MM.1S (cell line): ENCODE data around the gene WDR81.

ENCODE experiments used
- DNase-seq: peaks from one replicate; pipeline ENCODE4 v3.0.0-alpha.2; 2015
- H2AFZ ChIP-seq: fragments of 300-600 bp; sonication (generic); 2 replicates; pipeline ENCODE4 v1.6.0; 2016; ENCODE audit warnings: antibody characterized with exemption, low read length
- H3F3A ChIP-seq: fragments of 300-600 bp; sonication (generic); 2 replicates; pipeline ENCODE4 v1.6.1; 2016; ENCODE audit warnings: mild to moderate bottlenecking, antibody characterized with exemption, low read length, moderate library complexity, mixed read lengths; ENCODE audit not compliant: insufficient read depth
- H3K27ac ChIP-seq: fragments of 300-600 bp; sonication (generic); 2 replicates; pipeline ENCODE4 v1.5.1; 2016; ENCODE audit warnings: mild to moderate bottlenecking, low read length
- H3K27me3 ChIP-seq: fragments of 300-600 bp; sonication (generic); replicated peaks from 2 replicates; pipeline ENCODE4 v1.6.0; 2016; ENCODE audit warnings: low read length; ENCODE audit not compliant: insufficient read depth
- H3K36me3 ChIP-seq: fragments of 300-600 bp; sonication (generic); replicated peaks from 2 replicates; pipeline ENCODE4 v1.6.1; 2016; ENCODE audit warnings: mild to moderate bottlenecking, low read length, mixed read lengths; ENCODE audit not compliant: insufficient read depth
- H3K4me1 ChIP-seq: fragments of 300-600 bp; sonication (generic); 2 replicates; pipeline ENCODE4 v1.6.1; 2016; ENCODE audit warnings: low read length, mixed read lengths
- H3K4me2 ChIP-seq: fragments of 300-600 bp; sonication (generic); 2 replicates; pipeline ENCODE4 v1.6.0; 2016; ENCODE audit warnings: low read depth, low read length
- H3K4me3 ChIP-seq: fragments of 300-600 bp; sonication (generic); 2 replicates; pipeline ENCODE4 v1.5.1; 2016; ENCODE audit warnings: low read length, mixed read lengths
- H3K79me2 ChIP-seq: fragments of 300-600 bp; sonication (generic); 2 replicates; pipeline ENCODE4 v1.6.1; 2016; ENCODE audit warnings: mixed run types, low read length, mixed read lengths
- H3K9ac ChIP-seq: fragments of 300-600 bp; sonication (generic); 2 replicates; pipeline ENCODE4 v1.6.1; 2016; ENCODE audit warnings: low read length, mixed read lengths
- H3K9me2 ChIP-seq: fragments of 300-600 bp; sonication (generic); replicated peaks from 2 replicates; pipeline ENCODE4 v1.6.1; 2016; ENCODE audit warnings: mild to moderate bottlenecking, low read length, mixed read lengths; ENCODE audit not compliant: insufficient read depth
- H3K9me3 ChIP-seq: fragments of 300-600 bp; sonication (generic); replicated peaks from 2 replicates; pipeline ENCODE4 v1.6.1; 2016; ENCODE audit warnings: mild to moderate bottlenecking, low read length, mixed read lengths; ENCODE audit not compliant: insufficient read depth
- H4K20me1 ChIP-seq: fragments of 300-600 bp; sonication (generic); 2 replicates; pipeline ENCODE4 v1.6.1; 2016; ENCODE audit warnings: mild to moderate bottlenecking, low read length, moderate library complexity, mixed read lengths; ENCODE audit not compliant: insufficient read depth
- CTCF ChIP-seq: fragments of 300-600 bp; sonication (generic); IDR thresholded peaks from 2 replicates; pipeline ENCODE4 v1.5.1; 2016; ENCODE audit warnings: antibody characterized with exemption, low read length, mixed read lengths
- EZH2 ChIP-seq: fragments of 300-600 bp; sonication (generic); optimal IDR thresholded peaks from 2 replicates; pipeline ENCODE3; 2017; ENCODE audit warnings: low read depth, mild to moderate bottlenecking, antibody characterized with exemption, low read length, mixed read lengths
- EZH2phosphoT487 ChIP-seq: fragments of 300-600 bp; sonication (generic); IDR thresholded peaks from 2 replicates; pipeline ENCODE4 v1.6.1; 2018; ENCODE audit warnings: antibody characterized with exemption, low read length

The WDR81 gene

GRCh38 chr17:1732833-1733321 lies 8.4 kb downstream of the WDR81 start:
- no peak overlapping the region for H3K27ac ChIP-seq
- no peak overlapping the region for H3K9ac ChIP-seq
- H3K9me3 ChIP-seq = no peaks in the 10 kb centered on the region
- no peaks in the 10 kb centered on the region for H3K4me1 ChIP-seq
- no peaks in the 10 kb centered on the region for H3K27me3 ChIP-seq
- H3K9me2 ChIP-seq = no peaks in the 10 kb centered on the region
- TF ChIP-seq CTCF (no peak), EZH2phosphoT487 (no peak), EZH2 (no peak)
- H4K20me1 ChIP-seq = no peaks in the 10 kb centered on the region
- H3F3A ChIP-seq = no peaks in the 10 kb centered on the region
- DNase-seq = no peak
- H3K79me2 ChIP-seq = no peaks in the 10 kb centered on the region
- no peak overlapping the region for H2AFZ ChIP-seq
- H3K36me3 ChIP-seq = no peaks in the 10 kb centered on the region
- H3K4me3 ChIP-seq = no peak overlapping the region
- no peak overlapping the region for H3K4me2 ChIP-seq

GRCh38 chr17:1733759-1734158 lies 9.3 kb downstream of the WDR81 start:
- Histone ChIP-seq H3K4me1 (no peaks in the 10 kb centered on the region), H3K9me3 (no peaks in the 10 kb centered on the region), H2AFZ (no peak overlapping the region), H3K27ac (no peak overlapping the region), H3K79me2 (no peaks in the 10 kb centered on the region), H3K27me3 (no peaks in the 10 kb centered on the region), H3K4me2 (no peak overlapping the region), H3K9ac (no peak overlapping the region), H4K20me1 (no peaks in the 10 kb centered on the region), H3K9me2 (no peaks in the 10 kb centered on the region), H3K4me3 (no peak overlapping the region), H3K36me3 (no peaks in the 10 kb centered on the region), H3F3A (no peaks in the 10 kb centered on the region)
- TF ChIP-seq EZH2 = no peak
- no peak for TF ChIP-seq EZH2phosphoT487
- TF ChIP-seq CTCF = no peak
- DNase-seq = no peak

GRCh38 chr17:1735418-1735817 lies 10.9 kb downstream of the WDR81 start:
- no peaks in the 10 kb centered on the region for H4K20me1 ChIP-seq
- H3K36me3 ChIP-seq = no peaks in the 10 kb centered on the region
- no peaks in the 10 kb centered on the region for H3K4me1 ChIP-seq
- TF ChIP-seq CTCF (no peak), EZH2phosphoT487 (no peak), EZH2 (no peak)
- no peaks in the 10 kb centered on the region for H3K9me2 ChIP-seq
- no peak for DNase-seq
- no peaks in the 10 kb centered on the region for H3K27me3 ChIP-seq
- H2AFZ ChIP-seq = no peak overlapping the region
- no peak overlapping the region for H3K27ac ChIP-seq
- no peak overlapping the region for H3K4me3 ChIP-seq
- H3K9me3 ChIP-seq = no peaks in the 10 kb centered on the region
- no peaks in the 10 kb centered on the region for H3K79me2 ChIP-seq
- no peaks in the 10 kb centered on the region for H3F3A ChIP-seq
- H3K9ac ChIP-seq = no peak overlapping the region
- no peak overlapping the region for H3K4me2 ChIP-seq
